ENCODE results near the gene ARID1B. TPM values are rescaled to one million over a fixed set of nuclear protein-coding genes. Genes with fewer than 3 reads are reported as not detected.

ARID1B gene
- total RNA-seq, 1 experiment from 2014 or later, result 60.3 TPM

- no peaks in the 10 kb centered on the region for H3K36me3 Mint-ChIP-seq
- ChIA-PET POLR2A (no interaction called here), CTCF (no interaction called here)
- TF ChIP-seq ZNF263 (CRISPR knock-in tag; IDR thresholded peaks at IDR 0.05; ENCODE audit: low read depth) (no peak), CBFB (CRISPR knock-in tag; IDR thresholded peaks at IDR 0.05; ENCODE audit: low read depth) (no peak), GRHL2 (CRISPR knock-in tag; IDR thresholded peaks at IDR 0.05; ENCODE audit: insufficient replicate concordance, severe bottlenecking) (no peak), FOXP4 (CRISPR knock-in tag; IDR thresholded peaks at IDR 0.05) (no peak), E2F1 (CRISPR knock-in tag; IDR thresholded peaks at IDR 0.05) (no peak), ZNF416 (CRISPR knock-in tag; IDR thresholded peaks at IDR 0.05) (no peak)
- TF ChIP-seq, protein P1, sequence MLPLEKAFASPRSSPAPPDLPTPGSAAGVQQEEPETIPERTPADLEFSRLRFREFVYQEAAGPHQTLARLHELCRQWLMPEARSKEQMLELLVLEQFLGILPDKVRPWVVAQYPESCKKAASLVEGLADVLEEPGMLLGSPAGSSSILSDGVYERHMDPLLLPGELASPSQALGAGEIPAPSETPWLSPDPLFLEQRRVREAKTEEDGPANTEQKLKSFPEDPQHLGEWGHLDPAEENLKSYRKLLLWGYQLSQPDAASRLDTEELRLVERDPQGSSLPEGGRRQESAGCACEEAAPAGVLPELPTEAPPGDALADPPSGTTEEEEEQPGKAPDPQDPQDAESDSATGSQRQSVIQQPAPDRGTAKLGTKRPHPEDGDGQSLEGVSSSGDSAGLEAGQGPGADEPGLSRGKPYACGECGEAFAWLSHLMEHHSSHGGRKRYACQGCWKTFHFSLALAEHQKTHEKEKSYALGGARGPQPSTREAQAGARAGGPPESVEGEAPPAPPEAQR (CRISPR knock-in tag; IDR thresholded peaks at IDR 0.05), result no peak
- no peak overlapping the region for H3K4me3 Mint-ChIP-seq
- DNase-seq (ENCODE audit: low spot score) (no peak), ATAC-seq (no peak)
- H3K9me3 Mint-ChIP-seq, result no peaks in the 10 kb centered on the region
- peaks cover 47% of the 10 kb centered on the region for H3K4me1 Mint-ChIP-seq
- no peaks in the 10 kb centered on the region for H3K27me3 Mint-ChIP-seq (ENCODE audit: low read depth)
- no peak overlapping the region for H3K27ac Mint-ChIP-seq
Observed at GRCh38 chr6:156960525-156960924, 183.3 kb downstream of the ARID1B start.

- H3K4me1 Mint-ChIP-seq, result peaks cover 54% of the 10 kb centered on the region
- POLR2A ChIA-PET, result interaction anchor here (0.6 kb wide), 1 partner anchor 25 kb away, joined by 4 read pairs; no protein-coding TSS in a partner anchor
- no peak for DNase-seq (ENCODE audit: low spot score)
Observed at GRCh38 chr6:156961282-156961892, 184.2 kb downstream of the ARID1B start.

More at GRCh38 chr6:156961282-156961892, 184.2 kb downstream of the ARID1B start:
- Mint-ChIP-seq H3K36me3 (no peaks in the 10 kb centered on the region), H3K4me3 (no peak overlapping the region), H3K27ac (peak overlapping the region; percentile 75), H3K9me3 (no peaks in the 10 kb centered on the region), H3K27me3 (ENCODE audit: low read depth) (no peaks in the 10 kb centered on the region)
- TF ChIP-seq NFE2L1 (CRISPR knock-in tag; IDR thresholded peaks at IDR 0.05), result no peak
- TF ChIP-seq MYBL2 (CRISPR knock-in tag; IDR thresholded peaks at IDR 0.05), result no peak
- TF ChIP-seq NR1H2 (CRISPR knock-in tag; IDR thresholded peaks at IDR 0.05), result no peak
- no peak for TF ChIP-seq ERG (CRISPR knock-in tag; IDR thresholded peaks at IDR 0.05)
- TF ChIP-seq, protein P2, sequence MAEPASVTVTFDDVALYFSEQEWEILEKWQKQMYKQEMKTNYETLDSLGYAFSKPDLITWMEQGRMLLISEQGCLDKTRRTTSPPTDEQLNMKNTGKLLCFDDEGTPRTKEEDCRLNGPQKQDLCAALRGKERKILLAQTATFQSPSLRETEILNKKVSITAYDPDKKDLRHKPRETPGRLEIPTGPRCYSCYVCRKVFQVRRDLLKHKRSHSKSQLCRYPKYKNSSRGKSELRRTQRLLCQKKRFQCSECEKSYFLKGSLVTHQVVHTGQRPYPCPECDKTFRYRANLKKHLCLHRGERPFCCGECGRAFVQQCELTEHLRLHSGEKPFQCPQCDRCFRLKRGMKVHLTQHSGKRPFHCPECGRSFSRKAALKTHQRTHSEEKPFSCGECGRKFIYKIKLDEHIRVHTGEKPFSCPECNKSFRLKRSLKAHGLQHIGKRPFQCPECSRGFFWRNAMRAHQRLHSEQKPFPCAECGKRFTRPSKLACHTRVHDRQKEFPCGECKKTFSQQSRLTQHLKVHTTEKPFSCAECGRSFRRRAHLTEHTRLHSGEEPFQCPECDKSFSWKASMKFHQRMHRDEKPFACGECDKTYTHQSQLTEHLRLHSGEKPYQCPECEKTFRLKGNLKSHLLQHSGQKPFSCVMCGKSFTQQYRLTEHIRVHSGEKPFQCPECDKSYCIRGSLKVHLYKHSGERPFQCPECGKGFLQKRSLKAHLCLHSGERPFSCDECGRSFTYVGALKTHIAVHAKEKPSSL (CRISPR knock-in tag; conservative IDR thresholded peaks at IDR 0.05), result no peak
- no peak for TF ChIP-seq EMX1 (CRISPR knock-in tag; IDR thresholded peaks at IDR 0.05)
- peak; percentile 44 for ATAC-seq
- CTCF ChIA-PET, result no interaction called here
